K562 (cell line): ENCODE data around the gene ZNF761. TPM values are rescaled to one million over a fixed set of nuclear protein-coding genes. Genes with fewer than 3 reads are reported as not detected.

Experiments used
- ATAC-seq: fragments of 200-7000 bp; cut with Tn5 transposase; 3 replicates; pipeline ENCODE4 v1.9.1; 2020; ENCODE audit warnings: moderate library complexity
- BruUV-seq: library from RNA; stranded (reverse); fragments of 400-500 nt; replicated peaks from 2 replicates; lab custom pipeline; 2021; lab: Mats Ljungman, UMichigan
- CTCF ChIA-PET: fragments of 300-600 bp; formaldehyde crosslinking; extraction: SDS; loops from one replicate; lab custom pipeline; 2021; ENCODE audit warnings: low intra/inter-chr PET ratio; lab: Yijun Ruan, JAX
- POLR2A ChIA-PET: fragments of 300-600, 350-650 bp; sonication (Branson Sonifier 250); formaldehyde crosslinking; extraction: SDS; loops from one replicate; lab custom pipeline; 2021; ENCODE audit warnings: antibody characterized with exemption, inconsistent platforms; lab: Yijun Ruan, JAX
- DNase-seq, 4 experiments: peaks; one replicate each; pipeline versions ENCODE4 v3.0.0 to v3.0.0-alpha.2; 2011 to 2018; ENCODE audit warnings: low spot score in 3 of 4, mixed read lengths in 3 of 4; ENCODE audit errors: extremely low read depth in 1 of 4
- FAIRE-seq: peaks from 2 replicates; lab custom pipeline; 2011; peaks lifted over from hg19 to GRCh38; lab: Jason Lieb, UNC
- H2AFZ ChIP-seq: 2 replicates; pipeline ENCODE4 v1.6.0; 2011; ENCODE audit warnings: low read depth, low read length, control low read depth, inconsistent platforms
- H3K27ac ChIP-seq: fragments of 200-600 bp; 3 replicates; pipeline ENCODE4 v1.8.0; 2011; ENCODE audit warnings: low read depth, mild to moderate bottlenecking, control low read depth, inconsistent platforms, low read length, moderate library complexity, mixed read lengths; ENCODE audit errors: extremely low read depth
- H3K27me3 ChIP-seq, 2 experiments: fragments of 300-600 bp in 1 of 2; 2 replicates in 1 of 2; 3 replicates in 1 of 2; pipeline versions ENCODE4 v1.6.0 to v1.8.0; 2011; ENCODE audit warnings: inconsistent platforms in 2 of 2, low read length in 2 of 2, mild to moderate bottlenecking in 1 of 2, mixed read lengths in 1 of 2, moderate library complexity in 1 of 2; ENCODE audit not compliant: control insufficient read depth in 2 of 2, insufficient read depth in 2 of 2
- H3K36me3 ChIP-seq: fragments of 300-600 bp; 3 replicates; pipeline ENCODE4 v1.8.0; 2011; ENCODE audit warnings: mild to moderate bottlenecking, low read length, inconsistent platforms; ENCODE audit not compliant: control insufficient read depth, insufficient read depth
- H3K4me1 ChIP-seq, 2 experiments: fragments of 200-600 bp in 1 of 2; replicated peaks in 1 of 2; 2 replicates in 1 of 2; 3 replicates in 1 of 2; pipeline versions ENCODE4 v1.5.1 to v1.8.0; 2011; ENCODE audit warnings: inconsistent platforms in 2 of 2, low read length in 2 of 2, mild to moderate bottlenecking in 1 of 2, mixed read lengths in 1 of 2, moderate library complexity in 1 of 2; ENCODE audit not compliant: control insufficient read depth in 2 of 2, insufficient read depth in 2 of 2
- H3K4me2 ChIP-seq: 2 replicates; pipeline ENCODE4 v1.6.1; 2011; ENCODE audit warnings: low read length, control low read depth, inconsistent platforms, mixed read lengths; ENCODE audit not compliant: insufficient read depth
- H3K4me3 ChIP-seq: fragments of 200-600 bp; sonication (generic), shearing (Covaris generic); 2 replicates; pipeline ENCODE4 v1.5.1; 2016; ENCODE audit warnings: control low read depth, inconsistent platforms
- H3K79me2 ChIP-seq: fragments of 200-600 bp; 3 replicates; pipeline ENCODE4 v1.8.0; 2011; ENCODE audit warnings: low read length, inconsistent platforms; ENCODE audit not compliant: control insufficient read depth, insufficient read depth
- H3K9ac ChIP-seq, 2 experiments: 2 replicates each; pipeline versions ENCODE4 v1.6.0 to v1.6.1; 2011; ENCODE audit warnings: low read depth in 2 of 2, low read length in 2 of 2, control low read depth in 1 of 2, inconsistent platforms in 1 of 2, mild to moderate bottlenecking in 1 of 2, mixed read lengths in 1 of 2; ENCODE audit not compliant: insufficient read depth in 1 of 2
- H3K9me1 ChIP-seq: one replicate; pipeline ENCODE4 v1.6.0; 2011; ENCODE audit warnings: inconsistent platforms, mild to moderate bottlenecking, low read length, moderate library complexity; ENCODE audit not compliant: control insufficient read depth, insufficient read depth
- H3K9me3 ChIP-seq: replicated peaks from 2 replicates; pipeline ENCODE4 v1.5.1; 2011; ENCODE audit warnings: low read depth, low read length, inconsistent platforms; ENCODE audit not compliant: control insufficient read depth, insufficient read depth
- H4K20me1 ChIP-seq: replicated peaks from 2 replicates; pipeline ENCODE4 v1.6.1; 2011; ENCODE audit warnings: low read length, inconsistent platforms, mixed read lengths; ENCODE audit not compliant: control insufficient read depth, insufficient read depth
- CREM ChIP-seq: IDR thresholded peaks from 2 replicates; pipeline ENCODE4 v1.6.1; 2014; ENCODE audit warnings: antibody characterized with exemption, low read depth
- IRF1 ChIP-seq: sonication (generic); formaldehyde crosslinking; IDR thresholded peaks from 2 replicates; pipeline ENCODE4 v1.8.0; 2022; ENCODE audit warnings: missing genetic modification reagents, mild to moderate bottlenecking, borderline replicate concordance
- NCOA2 ChIP-seq, 2 experiments: fragments of 450-650 bp; IDR thresholded peaks; 2 replicates each; pipeline ENCODE4 v1.6.1; 2018; ENCODE audit warnings: mild to moderate bottlenecking in 2 of 2, moderate library complexity in 1 of 2; ENCODE audit not compliant: partially characterized antibody in 2 of 2
- NR4A1 ChIP-seq, 2 experiments: fragments of 250-450 bp in 1 of 2; fragments of 450-650 bp in 1 of 2; sonication (Bioruptor Pico) in 1 of 2; IDR thresholded peaks; 2 replicates each; pipeline versions ENCODE4 v1.4.0 to v1.6.1; 2016 to 2020; ENCODE audit warnings: mild to moderate bottlenecking in 2 of 2, missing compliant biosample characterization in 1 of 2, missing genetic modification characterization in 1 of 2, moderate library complexity in 1 of 2
- PATZ1 ChIP-seq: fragments of 250-450 bp; sonication (Bioruptor Pico); IDR thresholded peaks from 2 replicates; pipeline ENCODE4 v1.5.0; 2020; ENCODE audit warnings: mild to moderate bottlenecking, borderline replicate concordance
- SIRT6 ChIP-seq: IDR thresholded peaks from one replicate; pipeline ENCODE4 v1.6.1; 2012; ENCODE audit warnings: low read depth, mild to moderate bottlenecking, control low read depth, inconsistent platforms, low read length, moderate library complexity
- SMAD1 ChIP-seq: fragments of 150-350 bp; IDR thresholded peaks from 2 replicates; pipeline ENCODE4 v1.6.1; 2014; ENCODE audit warnings: low read length, low read depth; ENCODE audit not compliant: partially characterized antibody
- SRSF9 ChIP-seq: fragments of 200-400 bp; formaldehyde crosslinking; IDR thresholded peaks from 2 replicates; pipeline ENCODE4 v1.6.1; 2017; ENCODE audit warnings: low read depth, low read length, borderline replicate concordance
- TAF7 ChIP-seq: fragments of 450-650 bp; IDR thresholded peaks from 2 replicates; pipeline ENCODE4 v1.6.1; 2016; ENCODE audit warnings: missing genetic modification characterization, missing compliant biosample characterization
- TGIF2 ChIP-seq: sonication (generic); formaldehyde crosslinking; IDR thresholded peaks from 2 replicates; pipeline ENCODE4 v1.8.1; 2022; ENCODE audit warnings: mild to moderate bottlenecking, missing genetic modification reagents, moderate library complexity
- THAP12 ChIP-seq: fragments of 250-450 bp; sonication (Bioruptor Pico); IDR thresholded peaks from 2 replicates; pipeline ENCODE4 v1.9.0; 2021; ENCODE audit warnings: mild to moderate bottlenecking, inconsistent platforms
- ZBTB26 ChIP-seq: fragments of 450-650 bp; formaldehyde crosslinking; IDR thresholded peaks from 2 replicates; pipeline ENCODE4 v1.4.0; 2022; ENCODE audit warnings: missing genetic modification characterization
- ZFP36 ChIP-seq: fragments of 150-350 bp; IDR thresholded peaks from 2 replicates; pipeline ENCODE4 v1.6.1; 2018; ENCODE audit warnings: low read length, low read depth; ENCODE audit not compliant: partially characterized antibody
- ZNF324 ChIP-seq: fragments of 250-450 bp; sonication (Bioruptor Pico); IDR thresholded peaks from 2 replicates; pipeline ENCODE4 v1.4.0; 2020; ENCODE audit warnings: mild to moderate bottlenecking
- ZNF551 ChIP-seq: fragments of 250-450 bp; sonication (Bioruptor Pico); IDR thresholded peaks from 2 replicates; pipeline ENCODE4 v1.5.0; 2021; ENCODE audit warnings: mild to moderate bottlenecking, moderate library complexity
- ZNF699 ChIP-seq: fragments of 250-450 bp; sonication (Bioruptor Pico); IDR thresholded peaks from 2 replicates; pipeline ENCODE4 v1.8.0; 2021; ENCODE audit warnings: mild to moderate bottlenecking, moderate library complexity; ENCODE audit not compliant: insufficient replicate concordance
- WGBS: fragments of 100-300 bp; shearing (Covaris generic); methylation state at CpG from one replicate; pipeline ENCODE4 v1.1.6; 2016; ENCODE audit warnings: low coverage, mixed read lengths; ENCODE audit not compliant: insufficient coverage; ENCODE audit errors: missing lambda C conversion rate; 5-methylcytosine and 5-hydroxymethylcytosine counted together
- in situ Hi-C: fragments of 300-500 bp; cut with MboI; formaldehyde crosslinking; loops from 4 replicates; pipeline ENCODE4 v1.15.0; 2018; ENCODE audit warnings: inconsistent platforms, mixed read lengths
- intact Hi-C: fragments of 100-400 bp; cut with micrococcal nuclease; formaldehyde crosslinking; loops from 2 replicates; pipeline ENCODE4 v1.14.2; 2022
- polyA plus RNA-seq, 8 experiments: library from polyadenylated mRNA; depleted of rRNA in 4 of 8; stranded (reverse) in 5 of 8; unstranded in 3 of 8; fragments of >200 nt; fragmentation: Nextera tagmentation in 2 of 8; fragmentation: Illumina TruSeq in 1 of 8; extraction: Ambion mirVana in 2 of 8; extraction: Trizol in 1 of 8; gene quantifications; 2 replicates each; pipeline versions ENCODE4 v1.2.1 to v1.2.3, GENCODE V29; 2011 to 2014; ENCODE audit warnings: inconsistent platforms in 1 of 8, missing spikeins in 1 of 8
- total RNA-seq, 7 experiments: library from RNA; depleted of rRNA in 6 of 7; stranded (reverse); fragments of >200 nt in 6 of 7; fragmentation: Illumina TruSeq in 2 of 7; extraction: Trizol in 2 of 7; gene quantifications; 2 replicates each; pipeline versions ENCODE4 v1.2.1 to v1.2.3, GENCODE V29; 2011 to 2021; ENCODE audit warnings: low replicate concordance in 1 of 7

Gene ZNF761
- total and polyA plus RNA-seq, 9 of the 15 experiments (the other 6 are each of a cell fraction or from before 2014, with no cell fraction given), result 10.3 to 30.2 (median 17.0) TPM

GRCh38 chr19:53388168-53388567 lies 43.6 kb upstream of the ZNF761 start:
- Histone ChIP-seq H3K27me3 (no peaks in the 10 kb centered on the region), H3K4me1 (no peaks in the 10 kb centered on the region; a peak in 1 of 5 replicates), H3K36me3 (no peaks in the 10 kb centered on the region), H3K9me1 (no peaks in the 10 kb centered on the region), H3K9ac (no peak overlapping the region), H3K27ac (no peak overlapping the region), H2AFZ (no peak overlapping the region), H3K4me2 (no peak overlapping the region), H3K4me3 (no peak overlapping the region), H3K9me3 (peaks cover 5% of the 10 kb centered on the region), H4K20me1 (no peaks in the 10 kb centered on the region), H3K79me2 (no peaks in the 10 kb centered on the region)
- CTCF ChIA-PET, result interaction anchor here (0.6 kb wide), 1 partner anchor 1437 kb away, joined by 3 read pairs; no protein-coding TSS in a partner anchor
- POLR2A ChIA-PET, result no interaction called here
- ATAC-seq (no peak), DNase-seq (no peak), FAIRE-seq (no peak)
- WGBS, result 15% methylated on average over 3 of the region's 3 CpGs
- intact Hi-C loops (no loop called here), in situ Hi-C loops (no loop called here)
- BruUV-seq, result no TSS peak
- TF ChIP-seq THAP12 (CRISPR knock-in tag), result no peak
- no peak for TF ChIP-seq ZBTB26 (CRISPR knock-in tag)
- no peak for TF ChIP-seq SIRT6
- TF ChIP-seq ZNF551, result no peak
- TF ChIP-seq TAF7, result no peak
- TF ChIP-seq SMAD1, result no peak
- TF ChIP-seq SRSF9, result no peak
- TF ChIP-seq NR4A1 (CRISPR knock-in tag; IDR thresholded peaks at IDR 0.05), result no peak
- no peak for TF ChIP-seq NR4A1 (tag; IDR thresholded peaks at IDR 0.05)
- TF ChIP-seq ZFP36, result no peak
- TF ChIP-seq ZNF324 (CRISPR knock-in tag), result no peak
- no peak for TF ChIP-seq ZNF699 (CRISPR knock-in tag)
- no peak for TF ChIP-seq PATZ1 (CRISPR knock-in tag)
- TF ChIP-seq IRF1 (CRISPR knock-in tag), result no peak
- TF ChIP-seq CREM, result no peak
- TF ChIP-seq NCOA2 (IDR thresholded peaks at IDR 0.05; ENCODE audit: partially characterized antibody in 2 of 2), result no peak
- TF ChIP-seq TGIF2, result no peak
